Measurements from ENCODE around the gene PEX19. TPM values are rescaled to one million over a fixed set of nuclear protein-coding genes. Genes with fewer than 3 reads are reported as not detected.

PEX19 gene
- total and polyA plus RNA-seq, 2 experiments from 2014 or later, result 39.3 to 60.3 TPM

DNA sequence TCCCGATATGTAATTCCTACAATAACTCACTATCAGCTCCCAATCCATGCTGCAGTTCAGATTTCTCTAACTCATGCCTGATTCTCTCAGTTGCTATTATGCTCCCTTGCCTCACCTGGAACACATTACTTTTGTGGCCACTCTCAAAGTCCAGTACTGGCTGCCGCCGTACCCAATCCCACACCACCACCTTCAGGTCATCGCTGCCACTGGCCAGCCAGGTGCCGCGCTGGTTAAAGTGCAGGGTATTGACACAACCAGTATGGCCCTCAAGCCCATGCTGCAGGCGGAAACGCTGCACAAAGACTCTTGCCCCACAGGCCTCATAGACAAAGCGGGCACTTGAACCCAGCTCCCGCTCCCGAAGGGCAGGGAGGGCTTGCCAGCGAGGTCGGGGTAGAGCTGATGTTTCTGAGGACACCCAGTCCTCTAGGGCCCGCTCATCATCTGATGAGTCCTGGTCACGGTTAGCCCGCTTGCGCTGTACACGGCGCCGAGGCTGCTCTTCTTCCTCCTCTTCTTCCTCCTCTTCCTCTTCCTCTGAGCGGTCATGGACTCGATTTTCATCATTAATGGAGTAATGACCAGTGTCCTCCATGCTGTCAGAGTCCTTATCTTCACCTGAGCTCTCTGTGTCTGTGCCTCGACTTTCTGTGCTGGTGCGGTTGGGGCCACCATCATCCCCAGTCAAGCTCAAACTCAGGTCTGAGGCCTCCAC is 45.2 kb downstream of the PEX19 start:
- H3K27ac ChIP-seq, result no peak overlapping the region
- WGBS (ENCODE audit: low lambda C conversion rate, missing lambda C conversion rate), result 96% methylated on average over 24 of the region's 24 CpGs
- TF ChIP-seq, protein P1, sequence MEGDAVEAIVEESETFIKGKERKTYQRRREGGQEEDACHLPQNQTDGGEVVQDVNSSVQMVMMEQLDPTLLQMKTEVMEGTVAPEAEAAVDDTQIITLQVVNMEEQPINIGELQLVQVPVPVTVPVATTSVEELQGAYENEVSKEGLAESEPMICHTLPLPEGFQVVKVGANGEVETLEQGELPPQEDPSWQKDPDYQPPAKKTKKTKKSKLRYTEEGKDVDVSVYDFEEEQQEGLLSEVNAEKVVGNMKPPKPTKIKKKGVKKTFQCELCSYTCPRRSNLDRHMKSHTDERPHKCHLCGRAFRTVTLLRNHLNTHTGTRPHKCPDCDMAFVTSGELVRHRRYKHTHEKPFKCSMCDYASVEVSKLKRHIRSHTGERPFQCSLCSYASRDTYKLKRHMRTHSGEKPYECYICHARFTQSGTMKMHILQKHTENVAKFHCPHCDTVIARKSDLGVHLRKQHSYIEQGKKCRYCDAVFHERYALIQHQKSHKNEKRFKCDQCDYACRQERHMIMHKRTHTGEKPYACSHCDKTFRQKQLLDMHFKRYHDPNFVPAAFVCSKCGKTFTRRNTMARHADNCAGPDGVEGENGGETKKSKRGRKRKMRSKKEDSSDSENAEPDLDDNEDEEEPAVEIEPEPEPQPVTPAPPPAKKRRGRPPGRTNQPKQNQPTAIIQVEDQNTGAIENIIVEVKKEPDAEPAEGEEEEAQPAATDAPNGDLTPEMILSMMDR (IDR thresholded peaks at IDR 0.05; ENCODE audit: poor library complexity), result no peak
- TF ChIP-seq EZH2 (IDR thresholded peaks at IDR 0.05; ENCODE audit: borderline replicate concordance) (no peak), EZH2phosphoT487 (IDR thresholded peaks at IDR 0.05; ENCODE audit: low read depth, severe bottlenecking, unreplicated experiment) (no peak)
- H3K4me1 ChIP-seq (ENCODE audit: insufficient read depth), result no peaks in the 10 kb centered on the region
- H3K4me3 ChIP-seq, result no peak overlapping the region
- H3K9me2 ChIP-seq (replicated peaks; ENCODE audit: insufficient read depth), result no peaks in the 10 kb centered on the region
- no peaks in the 10 kb centered on the region for H3K9me3 ChIP-seq (ENCODE audit: low read depth)
- peaks cover 14% of the 10 kb centered on the region for H4K20me1 ChIP-seq (ENCODE audit: insufficient read depth, poor library complexity, severe bottlenecking)
- no peak overlapping the region for H2AFZ ChIP-seq
- H3K79me2 ChIP-seq, result peaks cover 29% of the 10 kb centered on the region
- no peak for DNase-seq (ENCODE audit: low spot score)
- no peaks in the 10 kb centered on the region for H3K27me3 ChIP-seq
- H3K4me2 ChIP-seq, result no peak overlapping the region
- peaks cover 3% of the 10 kb centered on the region for H3K36me3 ChIP-seq (replicated peaks; ENCODE audit: insufficient read depth, low read depth)

DNA sequence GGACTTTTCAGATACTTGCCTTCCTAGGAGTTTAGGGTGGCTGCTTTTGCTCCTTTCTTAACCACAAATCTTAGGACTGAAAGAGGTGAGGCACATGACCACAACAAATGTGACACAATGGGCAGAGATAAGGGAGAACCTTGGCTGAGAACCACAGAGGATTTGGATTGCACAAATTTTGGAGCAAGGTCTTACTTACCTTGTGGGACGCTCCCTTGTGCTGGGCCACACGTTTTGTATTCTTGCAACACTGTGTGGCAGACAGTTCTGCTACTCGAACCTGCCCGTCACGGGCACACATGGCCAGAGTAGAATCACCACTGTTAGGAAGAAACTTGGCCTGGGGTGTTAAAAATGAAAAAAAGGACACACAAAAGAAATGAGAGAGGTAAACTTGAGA is 46.5 kb downstream of the PEX19 start:
- peaks cover 3% of the 10 kb centered on the region for H3K36me3 ChIP-seq (replicated peaks; ENCODE audit: insufficient read depth, low read depth)
- no peak overlapping the region for H3K27ac ChIP-seq
- no peak overlapping the region for H3K4me3 ChIP-seq
- peaks cover 16% of the 10 kb centered on the region for H3K79me2 ChIP-seq
- no peak overlapping the region for H2AFZ ChIP-seq
- no peak overlapping the region for H3K4me2 ChIP-seq
- H3K9me3 ChIP-seq (ENCODE audit: low read depth), result no peaks in the 10 kb centered on the region
- no peak for DNase-seq (ENCODE audit: low spot score)
- 97% methylated on average over 5 of the region's 5 CpGs for WGBS (ENCODE audit: low lambda C conversion rate, missing lambda C conversion rate)
- peaks cover 3% of the 10 kb centered on the region for H4K20me1 ChIP-seq (ENCODE audit: insufficient read depth, poor library complexity, severe bottlenecking)
- no peaks in the 10 kb centered on the region for H3K27me3 ChIP-seq
- TF ChIP-seq, protein P1 (IDR thresholded peaks at IDR 0.05; ENCODE audit: poor library complexity), result no peak
- TF ChIP-seq EZH2phosphoT487 (IDR thresholded peaks at IDR 0.05; ENCODE audit: low read depth, severe bottlenecking, unreplicated experiment), result no peak
- no peak for TF ChIP-seq EZH2 (IDR thresholded peaks at IDR 0.05; ENCODE audit: borderline replicate concordance)
- H3K9me2 ChIP-seq (replicated peaks; ENCODE audit: insufficient read depth), result no peaks in the 10 kb centered on the region
- H3K4me1 ChIP-seq (ENCODE audit: insufficient read depth), result no peaks in the 10 kb centered on the region

DNA sequence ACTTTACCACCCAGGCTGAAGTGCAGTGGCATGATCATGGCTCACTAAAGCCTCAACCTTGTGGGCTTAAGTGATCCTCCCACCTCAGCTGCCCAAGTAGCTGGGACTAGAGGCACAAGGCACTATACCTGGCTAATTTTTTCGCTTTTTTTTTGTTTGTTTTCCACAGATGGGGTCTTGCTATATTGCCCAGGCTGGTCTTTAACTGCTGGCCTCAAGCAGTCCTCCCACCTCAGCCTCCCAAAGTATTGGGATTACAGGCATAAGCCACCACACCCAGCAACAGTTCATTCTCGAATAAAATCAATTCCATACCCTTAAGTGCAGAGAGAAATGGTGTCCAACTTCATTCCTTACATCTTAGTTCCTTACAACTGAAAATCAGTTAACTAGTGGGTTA is 47.4 kb downstream of the PEX19 start:
- Histone ChIP-seq H4K20me1 (ENCODE audit: insufficient read depth, poor library complexity, severe bottlenecking) (peaks cover 3% of the 10 kb centered on the region), H3K27me3 (no peaks in the 10 kb centered on the region), H3K4me3 (no peak overlapping the region), H3K9me3 (ENCODE audit: low read depth) (no peaks in the 10 kb centered on the region), H3K36me3 (replicated peaks; ENCODE audit: insufficient read depth, low read depth) (peaks cover 3% of the 10 kb centered on the region), H3K27ac (no peak overlapping the region), H3K4me1 (ENCODE audit: insufficient read depth) (no peaks in the 10 kb centered on the region), H2AFZ (no peak overlapping the region), H3K9me2 (replicated peaks; ENCODE audit: insufficient read depth) (no peaks in the 10 kb centered on the region), H3K4me2 (no peak overlapping the region), H3K79me2 (peaks cover 10% of the 10 kb centered on the region)
- WGBS (ENCODE audit: low lambda C conversion rate, missing lambda C conversion rate), result 100% methylated on average over 2 of the region's 2 CpGs
- TF ChIP-seq EZH2phosphoT487 (IDR thresholded peaks at IDR 0.05; ENCODE audit: low read depth, severe bottlenecking, unreplicated experiment), result no peak
- TF ChIP-seq, protein P1 (IDR thresholded peaks at IDR 0.05; ENCODE audit: poor library complexity), result no peak
- TF ChIP-seq EZH2 (IDR thresholded peaks at IDR 0.05; ENCODE audit: borderline replicate concordance), result no peak
- no peak for DNase-seq (ENCODE audit: low spot score)
